ENCODE measurements around the gene RBM17. TPM values are rescaled to one million over a fixed set of nuclear protein-coding genes. Genes with fewer than 3 reads are reported as not detected.
"Not testable (repeated sequence)": the region's sequence is repeated elsewhere in the genome, so short reads cannot be mapped to it uniquely, and the experiment has no call there.

RBM17 gene
- total RNA-seq, 1 experiment from 2014 or later = 124 TPM

GRCh38 chr10:6040205-6040604, 48.6 kb upstream of the RBM17 start:
- no peak overlapping the region for H3T11ph ChIP-seq (ENCODE audit: low read length)
- no peaks in the 10 kb centered on the region for H3K4me1 ChIP-seq (ENCODE audit: insufficient read depth, low read length)
- no peak overlapping the region for H4K8ac ChIP-seq (replicated peaks; ENCODE audit: insufficient read length, low read depth, low read length)
- H3K9ac ChIP-seq (ENCODE audit: extremely low read depth, insufficient read length, low read length) = no peak overlapping the region
- no peak overlapping the region for H3K56ac ChIP-seq (ENCODE audit: insufficient read length, low read depth, low read length)
- no peak overlapping the region for H2BK12ac ChIP-seq (ENCODE audit: insufficient read length, low read depth, low read length)
- no peaks in the 10 kb centered on the region for H3K27me3 ChIP-seq (ENCODE audit: insufficient read depth, low read length)
- DNase-seq = no peak
- H3K27ac ChIP-seq (ENCODE audit: insufficient read length, low read depth, low read length) = no peak overlapping the region
- Mint-ChIP-seq H3K27me3 (ENCODE audit: low read depth) (peaks cover 7% of the 10 kb centered on the region; the same call in 1 of the 2 replicates), H3K4me3 (no peak overlapping the region), H3K4me1 (no peaks in the 10 kb centered on the region), H3K27ac (no peak overlapping the region), H3K36me3 (ENCODE audit: insufficient read depth in 1 of 3, low read depth in 3 of 3) (no peaks in the 10 kb centered on the region), H3K9me3 (no peaks in the 10 kb centered on the region)
- H4K91ac ChIP-seq (ENCODE audit: insufficient read length, low read depth, low read length) = no peak overlapping the region
- no peak overlapping the region for H4K5ac ChIP-seq (ENCODE audit: insufficient read length, low read depth, low read length)
- H3K18ac ChIP-seq (ENCODE audit: insufficient read length, low read depth, low read length) = no peak overlapping the region
- no peak overlapping the region for H3K4ac ChIP-seq (ENCODE audit: low read depth, low read length)
- H4K20me1 ChIP-seq (ENCODE audit: control insufficient read depth, insufficient read depth, insufficient read length) = no peaks in the 10 kb centered on the region
- no peak overlapping the region for H2BK15ac ChIP-seq (ENCODE audit: low read depth, low read length)
- H2BK20ac ChIP-seq (ENCODE audit: low read depth, low read length, poor library complexity, severe bottlenecking) = no peak overlapping the region
- H3K4me2 ChIP-seq (ENCODE audit: insufficient read depth, insufficient read length, low read length) = no peak overlapping the region
- H3K79me1 ChIP-seq (ENCODE audit: insufficient read depth, low read depth, low read length, poor library complexity, severe bottlenecking) = no peaks in the 10 kb centered on the region
- H2AK5ac ChIP-seq (ENCODE audit: insufficient read length, low read length) = no peak overlapping the region
- H3K9me3 ChIP-seq (ENCODE audit: control insufficient read depth, low read depth, low read length) = no peaks in the 10 kb centered on the region
- H2BK5ac ChIP-seq (ENCODE audit: insufficient read length, low read length) = no peak overlapping the region
- no peak for TF ChIP-seq CTCF (conservative IDR thresholded peaks at IDR 0.05)
- no peak overlapping the region for H3K14ac ChIP-seq (ENCODE audit: insufficient read depth, low read length)
- H2AFZ ChIP-seq (ENCODE audit: low read length) = no peak overlapping the region
- H3K23ac ChIP-seq (ENCODE audit: insufficient read length, low read depth, low read length) = no peak overlapping the region
- H3K23me2 ChIP-seq (ENCODE audit: insufficient read length, low read depth, low read length, poor library complexity, severe bottlenecking) = no peaks in the 10 kb centered on the region
- no CpG with 5 or more reads among the region's 5 CpGs for WGBS (ENCODE audit: extremely low coverage, insufficient read length, low lambda C conversion rate)
- no peak overlapping the region for H2BK120ac ChIP-seq (ENCODE audit: low read depth, low read length, poor library complexity, severe bottlenecking)
- H3K79me2 ChIP-seq (ENCODE audit: insufficient read depth, low read length) = no peaks in the 10 kb centered on the region

GRCh38 chr10:6043377-6043776, 45.5 kb upstream of the RBM17 start:
- not testable (repeated sequence) for H3K23ac ChIP-seq (ENCODE audit: insufficient read length, low read depth, low read length); H3K23me2 ChIP-seq (ENCODE audit: insufficient read length, low read depth, low read length, poor library complexity, severe bottlenecking); H3K18ac ChIP-seq (ENCODE audit: insufficient read length, low read depth, low read length); H4K91ac ChIP-seq (ENCODE audit: insufficient read length, low read depth, low read length); H3K4ac ChIP-seq (ENCODE audit: low read depth, low read length); H3T11ph ChIP-seq (ENCODE audit: low read length); H3K4me2 ChIP-seq (ENCODE audit: insufficient read depth, insufficient read length, low read length); H3K56ac ChIP-seq (ENCODE audit: insufficient read length, low read depth, low read length); H3K9me3 Mint-ChIP-seq; H3K14ac ChIP-seq (ENCODE audit: insufficient read depth, low read length); H3K27ac Mint-ChIP-seq; H4K20me1 ChIP-seq (ENCODE audit: control insufficient read depth, insufficient read depth, insufficient read length); H3K27me3 ChIP-seq (ENCODE audit: insufficient read depth, low read length); H4K8ac ChIP-seq (replicated peaks; ENCODE audit: insufficient read length, low read depth, low read length); H3K79me2 ChIP-seq (ENCODE audit: insufficient read depth, low read length); H3K4me1 ChIP-seq (ENCODE audit: insufficient read depth, low read length); DNase-seq; H3K4me1 Mint-ChIP-seq; H2BK15ac ChIP-seq (ENCODE audit: low read depth, low read length); H3K27ac ChIP-seq (ENCODE audit: insufficient read length, low read depth, low read length); H2AFZ ChIP-seq (ENCODE audit: low read length); H4K5ac ChIP-seq (ENCODE audit: insufficient read length, low read depth, low read length); H3K36me3 Mint-ChIP-seq (ENCODE audit: insufficient read depth in 1 of 3, low read depth in 3 of 3); H2BK20ac ChIP-seq (ENCODE audit: low read depth, low read length, poor library complexity, severe bottlenecking); H2BK5ac ChIP-seq (ENCODE audit: insufficient read length, low read length); H3K79me1 ChIP-seq (ENCODE audit: insufficient read depth, low read depth, low read length, poor library complexity, severe bottlenecking); H3K4me3 Mint-ChIP-seq; H2AK5ac ChIP-seq (ENCODE audit: insufficient read length, low read length); H3K9me3 ChIP-seq (ENCODE audit: control insufficient read depth, low read depth, low read length); H2BK12ac ChIP-seq (ENCODE audit: insufficient read length, low read depth, low read length); H3K9ac ChIP-seq (ENCODE audit: extremely low read depth, insufficient read length, low read length); H2BK120ac ChIP-seq (ENCODE audit: low read depth, low read length, poor library complexity, severe bottlenecking)
- no CpG with 5 or more reads among the region's 6 CpGs for WGBS (ENCODE audit: extremely low coverage, insufficient read length, low lambda C conversion rate)
- H3K27me3 Mint-ChIP-seq (ENCODE audit: low read depth) = peaks cover 10% of the 10 kb centered on the region
